ENCODE measurements around the gene PNPLA7.

DNA sequence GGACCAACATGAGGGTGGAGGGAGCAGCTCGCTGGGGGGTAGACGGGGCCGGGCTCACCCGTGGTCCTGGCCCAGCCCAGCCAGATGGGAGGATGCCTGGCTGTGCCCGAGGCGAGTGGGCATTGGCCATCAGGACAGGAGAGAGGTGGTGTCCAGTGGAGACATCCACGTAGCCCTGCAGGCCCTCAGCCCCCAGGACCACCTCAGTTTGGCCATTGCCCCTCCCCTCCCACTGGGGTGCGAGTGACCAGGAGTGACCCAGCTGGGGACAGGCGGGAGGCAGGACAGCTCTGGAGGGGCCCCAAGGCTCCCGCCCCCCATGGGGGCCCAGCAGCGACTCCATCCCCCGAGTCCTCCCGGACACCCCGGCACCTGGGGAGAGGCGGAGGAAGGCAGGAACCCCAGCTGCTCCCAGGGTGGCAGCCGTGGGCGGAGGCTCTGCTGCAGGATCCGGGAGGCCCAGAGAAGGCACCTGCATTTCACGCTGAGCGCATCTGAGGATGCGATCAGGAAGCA lies 118.7 kb downstream of the PNPLA7 start:
- TF ChIP-seq, protein P1, sequence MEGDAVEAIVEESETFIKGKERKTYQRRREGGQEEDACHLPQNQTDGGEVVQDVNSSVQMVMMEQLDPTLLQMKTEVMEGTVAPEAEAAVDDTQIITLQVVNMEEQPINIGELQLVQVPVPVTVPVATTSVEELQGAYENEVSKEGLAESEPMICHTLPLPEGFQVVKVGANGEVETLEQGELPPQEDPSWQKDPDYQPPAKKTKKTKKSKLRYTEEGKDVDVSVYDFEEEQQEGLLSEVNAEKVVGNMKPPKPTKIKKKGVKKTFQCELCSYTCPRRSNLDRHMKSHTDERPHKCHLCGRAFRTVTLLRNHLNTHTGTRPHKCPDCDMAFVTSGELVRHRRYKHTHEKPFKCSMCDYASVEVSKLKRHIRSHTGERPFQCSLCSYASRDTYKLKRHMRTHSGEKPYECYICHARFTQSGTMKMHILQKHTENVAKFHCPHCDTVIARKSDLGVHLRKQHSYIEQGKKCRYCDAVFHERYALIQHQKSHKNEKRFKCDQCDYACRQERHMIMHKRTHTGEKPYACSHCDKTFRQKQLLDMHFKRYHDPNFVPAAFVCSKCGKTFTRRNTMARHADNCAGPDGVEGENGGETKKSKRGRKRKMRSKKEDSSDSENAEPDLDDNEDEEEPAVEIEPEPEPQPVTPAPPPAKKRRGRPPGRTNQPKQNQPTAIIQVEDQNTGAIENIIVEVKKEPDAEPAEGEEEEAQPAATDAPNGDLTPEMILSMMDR (IDR thresholded peaks at IDR 0.05): no peak
- TF ChIP-seq POLR2A (IDR thresholded peaks at IDR 0.05): no peak

Measured in lower leg skin (tissue), 3 donors.